HepG2 (cell line): Measurements from ENCODE around the gene CENATAC. TPM values are rescaled to one million over a fixed set of nuclear protein-coding genes. Genes with fewer than 3 reads are reported as not detected.

ENCODE experiments used
- ATAC-seq: fragments of 200-7000 bp; cut with Tn5 transposase; 3 replicates; pipeline ENCODE4 v1.9.1; 2020; ENCODE audit warnings: mild to moderate bottlenecking, moderate library complexity
- BruUV-seq: library from RNA; stranded (reverse); fragments of 400-500 nt; replicated peaks from 2 replicates; lab custom pipeline; 2021; lab: Mats Ljungman, UMichigan
- CTCF ChIA-PET: fragments of 300-600 bp; formaldehyde crosslinking; extraction: SDS; loops from one replicate; lab custom pipeline; 2021; ENCODE audit warnings: low total read pairs, inconsistent platforms, low intra/inter-chr PET ratio; lab: Yijun Ruan, JAX
- POLR2A ChIA-PET: fragments of 350-600 bp; sonication (Branson Sonifier 250); formaldehyde crosslinking; loops from one replicate; lab custom pipeline; 2020; ENCODE audit warnings: antibody characterized with exemption, inconsistent platforms; lab: Yijun Ruan, JAX
- DNase-seq: peaks from one replicate; pipeline ENCODE4 v3.0.0-alpha.2; 2015; ENCODE audit warnings: low spot score
- FAIRE-seq: peaks from 3 replicates; lab custom pipeline; 2011; peaks lifted over from hg19 to GRCh38; lab: Jason Lieb, UNC
- H2AFZ ChIP-seq: one replicate; pipeline ENCODE4 v1.6.1; 2011; ENCODE audit warnings: low read length, inconsistent platforms
- H3K27ac ChIP-seq: fragments of 300-600 bp; 3 replicates; pipeline ENCODE4 v1.8.0; 2011; ENCODE audit warnings: mixed run types, mild to moderate bottlenecking, mixed read lengths, low read length, inconsistent platforms; ENCODE audit not compliant: insufficient read depth; ENCODE audit errors: extremely low read length
- H3K27me3 ChIP-seq, 2 experiments: fragments of 200-600 bp in 1 of 2; 2 replicates in 1 of 2; 3 replicates in 1 of 2; pipeline versions ENCODE4 v1.6.0 to v1.8.0; 2011; ENCODE audit warnings: low read length in 2 of 2, mild to moderate bottlenecking in 2 of 2, moderate library complexity in 2 of 2, inconsistent platforms in 1 of 2; ENCODE audit not compliant: insufficient read depth in 2 of 2, control insufficient read depth in 1 of 2
- H3K36me3 ChIP-seq, 2 experiments: fragments of 200-600 bp in 1 of 2; replicated peaks in 1 of 2; 2 replicates in 1 of 2; 3 replicates in 1 of 2; pipeline versions ENCODE4 v1.5.1 to v1.8.0; 2011; ENCODE audit warnings: low read length in 2 of 2, inconsistent platforms in 1 of 2; ENCODE audit not compliant: insufficient read depth in 2 of 2, control insufficient read depth in 1 of 2
- H3K4me1 ChIP-seq: 2 replicates; pipeline ENCODE4 v1.5.1; 2012; ENCODE audit warnings: low read length, inconsistent platforms; ENCODE audit not compliant: insufficient read depth
- H3K4me2 ChIP-seq: 2 replicates; pipeline ENCODE4 v1.6.0; 2011; ENCODE audit warnings: low read depth, low read length, inconsistent platforms
- H3K4me3 ChIP-seq, 3 experiments: fragments of 200-600 bp in 1 of 3; sonication (generic), shearing (Covaris generic) in 1 of 3; replicated peaks in 1 of 3; 2 replicates each; pipeline ENCODE4 v1.5.1; 2011 to 2016; ENCODE audit warnings: low read length in 3 of 3, inconsistent platforms in 2 of 3, low read depth in 2 of 3, mild to moderate bottlenecking in 2 of 3, control low read depth in 1 of 3, mixed read lengths in 1 of 3; ENCODE audit not compliant: insufficient read depth in 1 of 3
- H3K79me2 ChIP-seq: one replicate; pipeline ENCODE4 v1.6.1; 2011; ENCODE audit warnings: low read length, inconsistent platforms; ENCODE audit not compliant: insufficient read depth
- H3K9ac ChIP-seq: 2 replicates; pipeline ENCODE4 v1.6.0; 2011; ENCODE audit warnings: mild to moderate bottlenecking, low read depth, low read length, inconsistent platforms; ENCODE audit not compliant: insufficient read depth
- H3K9me3 ChIP-seq: 2 replicates; pipeline ENCODE4 v1.5.1; 2012; ENCODE audit warnings: mild to moderate bottlenecking, low read length
- H4K20me1 ChIP-seq: 2 replicates; pipeline ENCODE4 v1.6.0; 2011; ENCODE audit warnings: inconsistent platforms, mild to moderate bottlenecking, low read length, moderate library complexity; ENCODE audit not compliant: insufficient read depth
- CEBPZ ChIP-seq: IDR thresholded peaks from 2 replicates; pipeline ENCODE4 v1.6.1; 2012; ENCODE audit warnings: low read length, improper control_type of control experiment
- DMAP1 ChIP-seq: IDR thresholded peaks from 2 replicates; pipeline ENCODE4 v1.6.1; 2016
- HNRNPLL ChIP-seq: fragments of 200-400 bp; formaldehyde crosslinking; IDR thresholded peaks from 2 replicates; pipeline ENCODE4 v1.6.1; 2017; ENCODE audit warnings: mild to moderate bottlenecking, low read depth, low read length; ENCODE audit not compliant: poor library complexity, severe bottlenecking
- NONO ChIP-seq, 2 experiments: fragments of 450-650 bp in 1 of 2; sonication (generic) in 1 of 2; formaldehyde crosslinking in 1 of 2; IDR thresholded peaks in 1 of 2; conservative IDR thresholded peaks in 1 of 2; 2 replicates each; pipeline versions ENCODE4 v1.6.1 to v1.8.0; 2017 to 2022; ENCODE audit warnings: mild to moderate bottlenecking in 1 of 2, missing genetic modification reagents in 1 of 2, moderate library complexity in 1 of 2
- SOX5 ChIP-seq: IDR thresholded peaks from 2 replicates; pipeline ENCODE4 v1.6.1; 2016; ENCODE audit warnings: borderline replicate concordance
- ZBTB7B ChIP-seq: sonication (generic); formaldehyde crosslinking; IDR thresholded peaks from 2 replicates; pipeline ENCODE4 v1.4.0; 2020; ENCODE audit warnings: missing genetic modification reagents
- ZFP36L1 ChIP-seq: sonication (generic); formaldehyde crosslinking; IDR thresholded peaks from 2 replicates; pipeline ENCODE4 v1.8.0; 2022; ENCODE audit warnings: mild to moderate bottlenecking, missing genetic modification reagents, moderate library complexity
- ZFP36L2 ChIP-seq: sonication (generic); formaldehyde crosslinking; IDR thresholded peaks from 2 replicates; pipeline ENCODE4 v1.4.0; 2020; ENCODE audit warnings: missing genetic modification reagents
- ZNF20 ChIP-seq: sonication (generic); formaldehyde crosslinking; IDR thresholded peaks from 2 replicates; pipeline ENCODE4 v1.4.0; 2020; ENCODE audit warnings: mild to moderate bottlenecking, moderate library complexity, missing genetic modification reagents
- ZNF432 ChIP-seq: sonication (generic); formaldehyde crosslinking; IDR thresholded peaks from 2 replicates; pipeline ENCODE4 v1.5.0; 2020; ENCODE audit warnings: missing genetic modification reagents, mild to moderate bottlenecking, borderline replicate concordance
- ZNF546 ChIP-seq: sonication (generic); formaldehyde crosslinking; conservative IDR thresholded peaks from 2 replicates; pipeline ENCODE4 v1.8.1; 2023; ENCODE audit warnings: mild to moderate bottlenecking, missing genetic modification reagents
- ZNF598 ChIP-seq: sonication (generic); formaldehyde crosslinking; IDR thresholded peaks from 2 replicates; pipeline ENCODE4 v1.5.1; 2020; ENCODE audit warnings: mild to moderate bottlenecking, missing genetic modification reagents, borderline replicate concordance
- ZNF609 ChIP-seq: sonication (generic); formaldehyde crosslinking; IDR thresholded peaks from 2 replicates; pipeline ENCODE4 v1.4.0; 2020; ENCODE audit warnings: mild to moderate bottlenecking, missing genetic modification reagents, borderline replicate concordance
- ZNF792 ChIP-seq: IDR thresholded peaks from 2 replicates; pipeline ENCODE4 v1.6.1; 2016
- WGBS: methylation state at CpG from one replicate; pipeline ENCODE4 v1.1.6; 2017; ENCODE audit warnings: low lambda C conversion rate; 5-methylcytosine and 5-hydroxymethylcytosine counted together
- in situ Hi-C: cut with HindIII; loops from 2 replicates; pipeline ENCODE4 v1.10.0; 2017; ENCODE audit warnings: low pct_unique_long_range_greater_than_20kb; ENCODE audit not compliant: extremely low pct_ligation_motif_present
- intact Hi-C: fragments of 100-400 bp; cut with micrococcal nuclease; formaldehyde crosslinking; loops from one replicate; pipeline ENCODE4 v1.10.0; 2022; ENCODE audit not compliant: unreplicated experiment
- polyA plus RNA-seq, 8 experiments: library from polyadenylated mRNA; depleted of rRNA in 3 of 8; stranded (reverse) in 7 of 8; unstranded in 1 of 8; fragments of >200 nt; fragmentation: Illumina TruSeq in 4 of 8; extraction: Trizol in 4 of 8; gene quantifications; 2 replicates each; pipeline versions ENCODE4 v1.2.1 to v1.2.3, GENCODE V29; 2011 to 2016; ENCODE audit warnings: low read depth in 4 of 8, missing spikeins in 1 of 8, mixed read lengths in 1 of 8; ENCODE audit not compliant: insufficient read depth in 1 of 8
- total RNA-seq, 5 experiments: library from RNA; depleted of rRNA; stranded (reverse); fragments of >200 nt; fragmentation: Illumina TruSeq; extraction: Trizol; gene quantifications; 2 replicates each; pipeline ENCODE4 v1.2.3, GENCODE V29; 2016; ENCODE audit warnings: low read depth in 1 of 5

The CENATAC gene
- total and polyA plus RNA-seq, 2 of the 13 experiments (the other 11 are each of a cell fraction or from before 2014, with no cell fraction given) = 21.7 to 25.0 TPM

DNA sequence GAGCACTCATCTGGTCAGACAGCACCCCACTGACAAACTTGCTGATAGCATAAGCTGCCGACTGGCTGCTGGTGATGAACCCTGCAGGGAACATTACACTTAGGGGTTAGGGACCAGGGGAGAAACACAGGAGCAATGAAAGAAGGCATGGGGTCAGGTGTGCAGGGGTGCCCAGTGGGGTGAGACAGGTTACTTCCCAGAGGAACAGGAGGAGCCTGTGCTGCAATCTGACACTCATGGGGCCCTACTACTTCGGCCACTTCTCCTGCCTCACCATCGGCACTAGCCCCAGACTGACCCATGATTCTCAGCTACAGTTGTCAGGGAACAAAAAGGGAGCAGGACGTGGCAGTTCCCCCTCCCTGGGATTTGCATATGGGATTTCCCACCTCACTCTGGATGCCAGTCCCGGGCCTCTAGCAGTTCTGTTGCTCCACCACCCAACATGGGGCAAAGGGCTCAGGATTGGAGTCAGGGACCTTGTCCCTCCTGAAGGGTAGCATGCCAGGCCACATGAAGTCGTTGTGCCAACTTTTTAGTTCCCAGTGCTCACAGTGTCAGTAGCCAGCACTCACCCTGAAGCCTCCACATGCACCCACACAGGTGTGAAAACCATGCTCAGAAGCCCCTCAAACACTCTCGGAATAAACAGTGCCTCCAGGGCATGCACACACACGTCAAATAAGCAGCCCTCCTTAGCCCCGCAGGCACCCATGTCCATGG lies 30.6 kb downstream of the CENATAC start:
- Histone ChIP-seq H3K4me1 (peaks cover 79% of the 10 kb centered on the region), H3K4me3 (peak overlapping the region; percentile 74 to 82 (median 79)), H2AFZ (no peak overlapping the region), H3K36me3 (peaks cover under 1 to 4% of the 10 kb centered on the region in 2 experiments; a peak in 2 of 5 replicates), H3K27ac (peak overlapping the region; percentile 77), H3K4me2 (peak overlapping the region; percentile 99), H3K9ac (peak overlapping the region; percentile 77), H4K20me1 (peaks cover 5% of the 10 kb centered on the region; the same call in 1 of the 2 replicates), H3K9me3 (no peaks in the 10 kb centered on the region), H3K79me2 (peaks cover 48% of the 10 kb centered on the region), H3K27me3 (no peaks in the 10 kb centered on the region; a peak in 1 of 5 replicates)
- FAIRE-seq (no peak), ATAC-seq (no peak), DNase-seq (no peak)
- ChIA-PET CTCF (no interaction called here), POLR2A (interaction anchor here (1.0 to 4.8 kb wide), 5 partner anchors 10 to 39 kb away, joined by 3 to 45 read pairs (median 8); partner anchors contain the start of genes CENATAC, HYOU1, RPS25 and TRAPPC4)
- 11% methylated on average over 6 of the region's 9 CpGs for WGBS
- intact Hi-C loops = no loop called here
- in situ Hi-C loops = no loop called here
- no TSS peak for BruUV-seq
- TF ChIP-seq ZNF20 (CRISPR knock-in tag) = no peak
- no peak for TF ChIP-seq ZNF432 (CRISPR knock-in tag)
- no peak for TF ChIP-seq ZNF609
- TF ChIP-seq ZNF598 = no peak
- TF ChIP-seq CEBPZ = no peak
- TF ChIP-seq HNRNPLL = no peak
- 0 out of 2 replicates have a peak, but pooled peaks have one; percentile 12 for TF ChIP-seq ZNF546 (CRISPR knock-in tag)
- TF ChIP-seq SOX5 (CRISPR knock-in tag) = no peak
- TF ChIP-seq ZNF792 (CRISPR knock-in tag) = no peak
- no peak for TF ChIP-seq NONO (IDR thresholded peaks at IDR 0.05)
- TF ChIP-seq NONO (CRISPR knock-in tag; conservative IDR thresholded peaks at IDR 0.05) = no peak
- 0 out of 2 replicates have a peak, but pooled peaks have one; percentile 12 for TF ChIP-seq ZBTB7B (CRISPR knock-in tag)
- no peak for TF ChIP-seq ZFP36L1 (CRISPR knock-in tag)
- no peak for TF ChIP-seq DMAP1
- no peak for TF ChIP-seq ZFP36L2 (CRISPR knock-in tag)
